Activated CD4-positive, alpha-beta memory T cell treated with anti-CD3 and anti-CD28 coated beads, Interleukin-2, amount 10 ng/mL, durations not matched to agents 7 days and 5 days (primary cell): ENCODE data around the gene GJB4. TPM values are rescaled to one million over a fixed set of nuclear protein-coding genes. Genes with fewer than 3 reads are reported as not detected.

Experiments
- CTCF ChIA-PET: fragments of 350-600 bp; sonication (Branson Sonifier 250); formaldehyde crosslinking; loops from one replicate; lab custom pipeline; 2021; ENCODE audit warnings: antibody characterized with exemption, inconsistent platforms; lab: Charles Lee
- POLR2A ChIA-PET: fragments of 350-600 bp; sonication (Branson Sonifier 250); formaldehyde crosslinking; loops from one replicate; lab custom pipeline; 2021; ENCODE audit warnings: antibody characterized with exemption; lab: Charles Lee
- DNase-seq: peaks from one replicate; pipeline ENCODE4 v3.0.0-alpha.2; 2020
- H3K27ac Mint-ChIP-seq: one replicate; pipeline ENCODE4 v1.8.0; 2021; ENCODE audit warnings: mild to moderate bottlenecking, mixed read lengths
- H3K27me3 Mint-ChIP-seq: one replicate; pipeline ENCODE4 v1.8.0; 2021; ENCODE audit warnings: mixed read lengths
- H3K36me3 Mint-ChIP-seq: one replicate; pipeline ENCODE4 v1.8.0; 2021; ENCODE audit warnings: low read depth, mixed read lengths
- H3K4me1 Mint-ChIP-seq: one replicate; pipeline ENCODE4 v1.8.0; 2021; ENCODE audit warnings: mixed read lengths
- H3K4me3 Mint-ChIP-seq: one replicate; pipeline ENCODE4 v1.8.0; 2021; ENCODE audit warnings: mild to moderate bottlenecking, mixed read lengths
- H3K9me3 Mint-ChIP-seq: one replicate; pipeline ENCODE4 v1.8.0; 2021; ENCODE audit warnings: mixed read lengths
- total RNA-seq, 2 experiments: library from RNA; stranded (reverse); gene quantifications; one replicate each; pipeline ENCODE4 v1.2.3, GENCODE V29; 2021

Gene GJB4
- total RNA-seq, 2 experiments from 2014 or later = not detected

DNA sequence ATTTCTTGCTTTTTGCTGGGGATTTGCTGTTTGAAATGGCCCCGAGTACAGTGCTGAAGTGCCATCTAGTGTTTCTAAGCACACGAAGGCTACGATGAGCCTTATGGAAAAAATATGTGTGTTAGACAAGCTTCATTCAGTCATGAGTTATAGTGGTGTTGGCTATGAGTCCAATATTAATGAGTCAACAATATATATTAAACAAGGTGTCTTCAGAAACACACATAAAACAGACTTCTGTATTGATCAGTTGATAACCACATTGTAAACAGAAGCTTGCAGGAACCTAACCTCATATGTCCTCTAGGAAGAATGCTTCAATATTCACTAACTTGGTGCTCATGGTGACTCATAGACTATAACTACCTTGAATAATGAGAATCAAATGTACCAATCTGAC lies 6.4 kb upstream of the GJB4 start:
- POLR2A ChIA-PET = no interaction called here
- Mint-ChIP-seq H3K27ac (no peak overlapping the region), H3K27me3 (peaks cover 6% of the 10 kb centered on the region), H3K9me3 (no peaks in the 10 kb centered on the region), H3K36me3 (no peaks in the 10 kb centered on the region), H3K4me3 (no peak overlapping the region), H3K4me1 (no peaks in the 10 kb centered on the region)
- no peak for DNase-seq
- CTCF ChIA-PET = interaction anchor here (3.4 kb wide), 1 partner anchor 10 kb away, joined by 18 read pairs; no protein-coding TSS in a partner anchor

GRCh38 chr1:34754964-34755637 lies 4.4 kb upstream of the GJB4 start, which contains the start of gene GJB5:
TSS of gene GJB5 (plus strand) at chr1:34755047. CDS start at chr1:34757331, 2,284 bp downstream.
- Mint-ChIP-seq H3K4me1 (no peaks in the 10 kb centered on the region), H3K9me3 (no peaks in the 10 kb centered on the region), H3K27me3 (peaks cover 4% of the 10 kb centered on the region), H3K4me3 (no peak within 1 kb of the TSS), H3K27ac (no peak within 1 kb of the TSS), H3K36me3 (no peaks in the 10 kb centered on the region)
- DNase-seq = no peak
- ChIA-PET CTCF (interaction anchor here (1.0 kb wide), 1 partner anchor 12 kb away, joined by 4 read pairs; no protein-coding TSS in a partner anchor), POLR2A (no interaction called here)

DNA sequence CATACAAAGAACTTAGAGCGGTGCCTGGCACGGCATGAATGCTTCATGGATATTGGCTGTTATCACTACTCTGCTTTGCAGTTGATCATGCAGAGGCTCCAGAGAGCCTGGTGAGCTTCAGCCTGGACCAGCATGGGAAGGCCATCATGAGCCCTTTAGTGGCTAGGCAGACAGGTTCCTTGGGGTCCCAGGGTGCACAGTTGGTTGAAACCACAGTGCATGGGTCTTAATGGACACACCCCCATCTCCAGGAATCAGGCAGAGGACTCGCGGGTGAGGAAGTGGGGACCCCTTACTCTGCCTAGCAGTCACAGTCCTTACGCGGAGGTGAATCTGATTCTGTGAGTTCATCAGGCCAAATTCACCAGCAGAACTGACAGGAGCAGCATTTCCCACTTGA lies 3.6 kb upstream of the GJB4 start:
- POLR2A ChIA-PET = no interaction called here
- Mint-ChIP-seq H3K36me3 (no peaks in the 10 kb centered on the region), H3K9me3 (no peaks in the 10 kb centered on the region), H3K27ac (no peak overlapping the region), H3K4me3 (no peak overlapping the region), H3K27me3 (peaks cover 4% of the 10 kb centered on the region), H3K4me1 (no peaks in the 10 kb centered on the region)
- DNase-seq = no peak
- CTCF ChIA-PET = no interaction called here

GRCh38 chr1:34757386-34757785 lies 2.2 kb upstream of the GJB4 start:
- no peak for DNase-seq
- ChIA-PET POLR2A (no interaction called here), CTCF (interaction anchor here (0.8 kb wide), 1 partner anchor 14 kb away, joined by 4 read pairs; no protein-coding TSS in a partner anchor)
- peaks cover 4% of the 10 kb centered on the region for H3K27me3 Mint-ChIP-seq
- no peak overlapping the region for H3K4me3 Mint-ChIP-seq
- no peaks in the 10 kb centered on the region for H3K4me1 Mint-ChIP-seq
- no peaks in the 10 kb centered on the region for H3K36me3 Mint-ChIP-seq
- H3K27ac Mint-ChIP-seq = no peak overlapping the region
- H3K9me3 Mint-ChIP-seq = no peaks in the 10 kb centered on the region

DNA sequence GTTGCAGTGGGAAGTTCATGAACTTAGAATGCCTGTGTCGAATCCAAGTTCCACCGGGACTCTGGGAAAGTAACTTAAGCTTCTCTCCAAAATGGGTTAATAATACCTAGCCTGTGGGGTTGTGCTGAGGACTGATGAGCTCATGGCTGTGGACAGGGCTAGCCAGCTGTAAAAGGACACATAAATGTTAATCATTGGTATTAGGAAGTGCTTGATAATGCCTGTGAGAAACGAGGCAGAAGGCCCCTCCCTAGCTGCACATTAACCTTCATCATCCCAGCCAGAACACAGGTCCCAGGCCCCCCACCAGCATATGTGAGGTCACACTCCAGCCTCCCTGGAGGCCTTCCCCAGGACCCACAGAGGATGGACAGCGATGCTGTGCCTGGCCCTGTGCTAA lies 789 bp upstream of the GJB4 start:
- no peak for DNase-seq
- POLR2A ChIA-PET = no interaction called here
- Mint-ChIP-seq H3K4me3 (no peak overlapping the region), H3K27ac (no peak overlapping the region), H3K9me3 (no peaks in the 10 kb centered on the region), H3K27me3 (peaks cover 1% of the 10 kb centered on the region), H3K36me3 (no peaks in the 10 kb centered on the region), H3K4me1 (no peaks in the 10 kb centered on the region)
- CTCF ChIA-PET = no interaction called here

GRCh38 chr1:34761176-34761761 lies 1.7 kb downstream of the GJB4 start:
- ChIA-PET CTCF (no interaction called here), POLR2A (no interaction called here)
- H3K9me3 Mint-ChIP-seq = no peaks in the 10 kb centered on the region
- H3K4me1 Mint-ChIP-seq = no peaks in the 10 kb centered on the region
- H3K27me3 Mint-ChIP-seq = no peaks in the 10 kb centered on the region
- no peaks in the 10 kb centered on the region for H3K36me3 Mint-ChIP-seq
- no peak overlapping the region for H3K4me3 Mint-ChIP-seq
- DNase-seq = no peak
- no peak overlapping the region for H3K27ac Mint-ChIP-seq

GRCh38 chr1:34761776-34762307 lies 2.3 kb downstream of the GJB4 start:
- Mint-ChIP-seq H3K4me3 (no peak overlapping the region), H3K27ac (no peak overlapping the region), H3K27me3 (no peaks in the 10 kb centered on the region), H3K36me3 (no peaks in the 10 kb centered on the region), H3K9me3 (no peaks in the 10 kb centered on the region), H3K4me1 (no peaks in the 10 kb centered on the region)
- POLR2A ChIA-PET = no interaction called here
- CTCF ChIA-PET = no interaction called here
- DNase-seq = no peak

- DNase-seq = no peak
- Mint-ChIP-seq H3K36me3 (no peaks in the 10 kb centered on the region), H3K27ac (no peak overlapping the region), H3K27me3 (no peaks in the 10 kb centered on the region), H3K4me3 (no peak overlapping the region), H3K9me3 (no peaks in the 10 kb centered on the region), H3K4me1 (no peaks in the 10 kb centered on the region)
- ChIA-PET CTCF (no interaction called here), POLR2A (no interaction called here)
These were observed 3.1 kb downstream of the GJB4 start for GRCh38 chr1:34762474-34763141.

- no peaks in the 10 kb centered on the region for H3K36me3 Mint-ChIP-seq
- ChIA-PET POLR2A (no interaction called here), CTCF (interaction anchor here (0.6 kb wide), 1 partner anchor 1096 kb away, joined by 4 read pairs; no protein-coding TSS in a partner anchor)
- no peak for DNase-seq
- no peak overlapping the region for H3K27ac Mint-ChIP-seq
- H3K27me3 Mint-ChIP-seq = no peaks in the 10 kb centered on the region
- H3K4me3 Mint-ChIP-seq = no peak overlapping the region
- no peaks in the 10 kb centered on the region for H3K4me1 Mint-ChIP-seq
- H3K9me3 Mint-ChIP-seq = no peaks in the 10 kb centered on the region
These were observed 3.7 kb downstream of the GJB4 start for GRCh38 chr1:34763142-34763781.

DNA sequence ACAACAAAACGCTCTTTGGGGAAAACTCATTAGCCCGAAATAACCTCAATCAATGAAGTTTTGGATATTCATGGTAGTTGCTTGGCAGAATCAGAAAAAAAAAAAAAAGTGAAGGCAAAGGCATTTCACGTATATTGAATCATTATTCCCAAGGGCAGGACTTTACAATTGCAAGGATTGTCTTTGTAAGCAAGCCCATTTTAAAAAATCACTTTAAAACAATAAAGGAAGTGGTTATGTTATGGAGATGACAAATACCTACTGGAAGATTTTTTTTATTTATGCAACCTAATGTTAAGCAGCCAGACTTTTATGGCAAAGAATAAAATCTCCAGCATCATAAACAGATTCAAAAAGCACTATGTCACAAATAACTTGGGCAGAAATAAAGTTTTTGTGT lies 9.3 kb downstream of the GJB4 start:
- Mint-ChIP-seq H3K27me3 (no peaks in the 10 kb centered on the region), H3K4me3 (no peak overlapping the region), H3K4me1 (no peaks in the 10 kb centered on the region), H3K27ac (no peak overlapping the region), H3K9me3 (no peaks in the 10 kb centered on the region), H3K36me3 (no peaks in the 10 kb centered on the region)
- ChIA-PET POLR2A (no interaction called here), CTCF (no interaction called here)
- no peak for DNase-seq

- Mint-ChIP-seq H3K4me1 (no peaks in the 10 kb centered on the region), H3K36me3 (no peaks in the 10 kb centered on the region), H3K27ac (no peak overlapping the region), H3K27me3 (peaks cover 1% of the 10 kb centered on the region), H3K9me3 (no peaks in the 10 kb centered on the region), H3K4me3 (no peak overlapping the region)
- ChIA-PET CTCF (no interaction called here), POLR2A (no interaction called here)
- DNase-seq = no peak
These were observed 11.5 kb downstream of the GJB4 start for GRCh38 chr1:34770891-34771504.

DNA sequence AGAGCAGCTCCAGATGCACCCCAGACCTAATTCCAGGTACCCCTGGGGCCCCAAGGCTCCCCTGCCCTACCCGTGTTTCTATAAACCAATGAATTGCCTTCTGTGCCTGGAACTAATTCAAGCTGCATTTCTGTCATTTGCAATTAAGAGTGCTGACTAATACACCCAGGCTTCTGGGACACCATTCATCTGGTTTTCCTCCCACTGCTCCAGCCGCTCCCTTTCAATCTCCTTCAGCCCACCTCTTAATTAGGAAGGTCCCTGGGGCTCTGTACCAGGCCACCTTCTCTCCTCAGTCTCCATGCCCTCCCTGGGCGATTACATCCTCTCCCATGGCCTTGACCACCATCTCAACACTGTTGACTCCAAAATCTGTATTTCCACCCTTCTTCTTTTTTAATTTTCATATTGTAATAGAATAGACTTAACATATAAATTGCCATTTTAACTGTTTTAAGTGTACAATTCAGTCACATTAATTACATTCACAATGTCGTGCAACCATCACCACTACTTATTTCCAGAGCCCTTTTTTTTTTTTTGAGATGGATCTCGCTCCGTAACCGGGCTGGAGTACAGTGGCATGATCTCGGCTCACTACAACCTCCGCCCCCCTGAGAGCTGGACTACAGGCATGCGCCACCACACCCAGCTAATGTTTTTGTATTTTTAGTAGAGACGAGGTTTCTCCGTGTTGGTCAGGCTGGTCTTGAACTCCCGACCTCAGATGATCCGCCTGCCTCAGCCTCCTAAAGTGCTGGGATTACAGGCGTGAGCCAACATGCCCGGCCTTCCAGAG lies 12.2 kb downstream of the GJB4 start:
- CTCF ChIA-PET = interaction anchor here (0.6 kb wide), 1 partner anchor 189 kb away, joined by 3 read pairs; no protein-coding TSS in a partner anchor
- POLR2A ChIA-PET = no interaction called here

More for the DNA sequence above, 12.2 kb downstream of the GJB4 start:
- Mint-ChIP-seq H3K27ac (no peak overlapping the region), H3K4me1 (no peaks in the 10 kb centered on the region), H3K36me3 (no peaks in the 10 kb centered on the region), H3K9me3 (no peaks in the 10 kb centered on the region), H3K27me3 (peaks cover 1% of the 10 kb centered on the region), H3K4me3 (no peak overlapping the region)
- DNase-seq = no peak
